Measurements from ENCODE around the gene DIS3. TPM values are rescaled to one million over a fixed set of nuclear protein-coding genes. Genes with fewer than 3 reads are reported as not detected.

Gene DIS3
- 10 to 100 TPM; 32.9 to 36.9 TPM for total RNA-seq
- polyA plus RNA-seq (2013, experiment 1 of 2), result 32.6 TPM
- polyA plus RNA-seq (2013, experiment 2 of 2), result 32.5 TPM
- long read RNA-seq, experiment 1, partial matches to known transcripts, result 10 of 25 reads
- long read RNA-seq, experiment 1, other reads (novel, unspliced or antisense), result 15 of 25 reads
- long read RNA-seq, experiment 2, full-length matches to known transcripts, result 63 of 76 reads
- long read RNA-seq, experiment 2, partial matches to known transcripts, result 9 of 76 reads
- long read RNA-seq, experiment 2, other reads (novel, unspliced or antisense), result 4 of 76 reads
- long read RNA-seq, experiment 3, full-length matches to known transcripts, result 184 of 211 reads
- long read RNA-seq, experiment 3, partial matches to known transcripts, result 14 of 211 reads
- long read RNA-seq, experiment 3, other reads (novel, unspliced or antisense), result 13 of 211 reads
- long read RNA-seq, experiment 4, full-length matches to known transcripts, result 2 of 4 reads
- long read RNA-seq, experiment 4, partial matches to known transcripts, result 2 of 4 reads
- long read RNA-seq, experiment 4, other reads (novel, unspliced or antisense), result 0 of 4 reads

- 0% methylated on average over 44 to 81 of the region's 81 CpGs for WGBS, 2 experiments (ENCODE audit: insufficient coverage in 1 of 2, insufficient read length in 1 of 2)
- no peaks in the 10 kb centered on the region for H3K9me3 Mint-ChIP-seq
- Histone ChIP-seq H3K27ac (ENCODE audit: low read depth, low read length) (peak within 1 kb of the TSS; percentile 86), H3K4me1 (ENCODE audit: control insufficient read depth, insufficient read depth, low read length) (peaks cover 4% of the 10 kb centered on the region), H3K9me3 (ENCODE audit: control insufficient read depth, low read length) (no peaks in the 10 kb centered on the region), H3K9ac (ENCODE audit: extremely low read depth, low read length, poor library complexity, severe bottlenecking) (peak within 1 kb of the TSS; percentile 80), H3K4me3 (ENCODE audit: low read length) (peak within 1 kb of the TSS; percentile 99), H3K27me3 (ENCODE audit: control insufficient read depth, insufficient read depth, low read length, poor library complexity, severe bottlenecking) (no peaks in the 10 kb centered on the region), H3K36me3 (ENCODE audit: control insufficient read depth, insufficient read depth, low read length) (peaks cover 25% of the 10 kb centered on the region)
- TF ChIP-seq CTCF (conservative IDR thresholded peaks at IDR 0.05), result peak; percentile 36
- DNase-seq, result peak; percentile 99
- H3K4me1 Mint-ChIP-seq, result peaks cover 16% of the 10 kb centered on the region
- H3K27ac Mint-ChIP-seq, result peak within 1 kb of the TSS; percentile 98
- H3K27me3 Mint-ChIP-seq (ENCODE audit: insufficient read depth), result no peaks in the 10 kb centered on the region
- H3K36me3 Mint-ChIP-seq (ENCODE audit: low read depth), result peaks cover 28% of the 10 kb centered on the region
- H3K4me3 Mint-ChIP-seq, result peak within 1 kb of the TSS; percentile 97
Measured at GRCh38 chr13:72781451-72782439, at the start of gene DIS3, which contains the start of gene PIBF1. TSS of gene DIS3 (minus strand) at chr13:72781900. CDS start at chr13:72781832, 68 bp downstream. TSS of gene PIBF1 (plus strand) at chr13:72782133. CDS start at chr13:72783470, 1,337 bp downstream.

GRCh38 chr13:72823724-72824123 lies 42.0 kb upstream of the DIS3 start:
- H3K4me1 Mint-ChIP-seq, result peaks cover 10% of the 10 kb centered on the region
- H3K9me3 Mint-ChIP-seq, result no peaks in the 10 kb centered on the region
- TF ChIP-seq CTCF (conservative IDR thresholded peaks at IDR 0.05), result no peak
- H3K9ac ChIP-seq (ENCODE audit: extremely low read depth, low read length, poor library complexity, severe bottlenecking), result no peak overlapping the region
- no peaks in the 10 kb centered on the region for H3K27me3 Mint-ChIP-seq (ENCODE audit: insufficient read depth)
- H3K27ac ChIP-seq (ENCODE audit: low read depth, low read length), result no peak overlapping the region
- H3K27me3 ChIP-seq (ENCODE audit: control insufficient read depth, insufficient read depth, low read length, poor library complexity, severe bottlenecking), result no peaks in the 10 kb centered on the region
- WGBS, 2 experiments (ENCODE audit: insufficient coverage in 1 of 2, insufficient read length in 1 of 2), result 94% methylated on average over 3 of the region's 3 CpGs; no CpG with 5 or more reads in 1 of the 2 experiments
- H3K36me3 ChIP-seq (ENCODE audit: control insufficient read depth, insufficient read depth, low read length), result peaks cover 25% of the 10 kb centered on the region
- no peak overlapping the region for H3K27ac Mint-ChIP-seq
- no peaks in the 10 kb centered on the region for H3K4me1 ChIP-seq (ENCODE audit: control insufficient read depth, insufficient read depth, low read length)
- DNase-seq, result no peak
- no peaks in the 10 kb centered on the region for H3K9me3 ChIP-seq (ENCODE audit: control insufficient read depth, low read length)
- H3K4me3 Mint-ChIP-seq, result no peak overlapping the region
- H3K36me3 Mint-ChIP-seq (ENCODE audit: low read depth), result peaks cover 23% of the 10 kb centered on the region
- H3K4me3 ChIP-seq (ENCODE audit: low read length), result no peak overlapping the region

- no peak overlapping the region for H3K9ac ChIP-seq (ENCODE audit: extremely low read depth, low read length, poor library complexity, severe bottlenecking)
- H3K36me3 ChIP-seq (ENCODE audit: control insufficient read depth, insufficient read depth, low read length), result peaks cover 25% of the 10 kb centered on the region
- no peak for TF ChIP-seq CTCF (conservative IDR thresholded peaks at IDR 0.05)
- no peak overlapping the region for H3K4me3 ChIP-seq (ENCODE audit: low read length)
- H3K27ac ChIP-seq (ENCODE audit: low read depth, low read length), result no peak overlapping the region
- peaks cover 10% of the 10 kb centered on the region for H3K4me1 Mint-ChIP-seq
- H3K27me3 ChIP-seq (ENCODE audit: control insufficient read depth, insufficient read depth, low read length, poor library complexity, severe bottlenecking), result no peaks in the 10 kb centered on the region
- peaks cover 20% of the 10 kb centered on the region for H3K36me3 Mint-ChIP-seq (ENCODE audit: low read depth)
- no peak for DNase-seq
- no peak overlapping the region for H3K4me3 Mint-ChIP-seq
- no peaks in the 10 kb centered on the region for H3K9me3 ChIP-seq (ENCODE audit: control insufficient read depth, low read length)
- H3K27me3 Mint-ChIP-seq (ENCODE audit: insufficient read depth), result no peaks in the 10 kb centered on the region
- H3K4me1 ChIP-seq (ENCODE audit: control insufficient read depth, insufficient read depth, low read length), result no peaks in the 10 kb centered on the region
- H3K9me3 Mint-ChIP-seq, result no peaks in the 10 kb centered on the region
- WGBS, 2 experiments (ENCODE audit: insufficient coverage in 1 of 2, insufficient read length in 1 of 2), result no CpG with 5 or more reads among the region's 2 CpGs
- H3K27ac Mint-ChIP-seq, result no peak overlapping the region
Measured at GRCh38 chr13:72823081-72823480, 41.4 kb upstream of the DIS3 start.
